ENCODE results near the gene DSG3. TPM values are rescaled to one million over a fixed set of nuclear protein-coding genes. Genes with fewer than 3 reads are reported as not detected.

Gene DSG3
- polyA plus RNA-seq, 1 donor (not counting 4 experiments of a cell fraction or from before 2014, with no cell fraction given) = 259 TPM

- peak; percentile 93 for FAIRE-seq
- H3K4me3 ChIP-seq (ENCODE audit: control insufficient read depth in 2 of 3, extremely low read depth in 1 of 3, insufficient read depth in 2 of 3, low read depth in 1 of 3, low read length in 3 of 3) = no peak overlapping the region
- peak overlapping the region; percentile 15 for H2AFZ ChIP-seq (ENCODE audit: control insufficient read depth, low read length)
Measured at GRCh38 chr18:31424383-31424988, 23.1 kb upstream of the DSG3 start.

GRCh38 chr18:31426021-31426420, 21.5 kb upstream of the DSG3 start:
- no peaks in the 10 kb centered on the region for H3K9me3 ChIP-seq (ENCODE audit: control insufficient read depth, low read depth, low read length)
- H3K79me2 ChIP-seq (ENCODE audit: control insufficient read depth, insufficient read depth, low read length) = no peaks in the 10 kb centered on the region
- peak overlapping the region; percentile 89 for H3K4me2 ChIP-seq (ENCODE audit: control insufficient read depth, extremely low read depth, insufficient read depth, low read depth, low read length)
- dilution Hi-C loops (cut with MboI; ENCODE audit: extremely low pct_ligation_motif_present, low sequenced_read_pairs) = no loop called here
- peaks cover 58% of the 10 kb centered on the region for H3K4me1 ChIP-seq (ENCODE audit: control insufficient read depth, extremely low read depth, insufficient read depth, low read length)
- DNase-seq (ENCODE audit: low read depth, low spot score) (no peak), FAIRE-seq (no peak)
- no peaks in the 10 kb centered on the region for H3K27me3 ChIP-seq (ENCODE audit: control insufficient read depth, extremely low read depth, insufficient read depth, low read length)
- TF ChIP-seq CTCF (optimal IDR thresholded peaks at IDR 0.05 in 1 of 3, IDR thresholded peaks at IDR 0.05 in 1 of 3, conservative IDR thresholded peaks at IDR 0.05 in 1 of 3; ENCODE audit: extremely low read depth in 1 of 3, insufficient read depth in 2 of 3, low read length in 3 of 3) (no peak), EZH2 (IDR thresholded peaks at IDR 0.05; ENCODE audit: low read length) (no peak)
- H3K9me1 ChIP-seq (ENCODE audit: control insufficient read depth, extremely low read depth, insufficient read depth, low read length) = no peaks in the 10 kb centered on the region
- peak overlapping the region; percentile 70 for H3K9ac ChIP-seq (ENCODE audit: control insufficient read depth, extremely low read depth, insufficient read depth, low read length)
- peak overlapping the region; percentile 87 for H3K27ac ChIP-seq (ENCODE audit: control insufficient read depth, insufficient read depth, low read length)
- H3K4me3 ChIP-seq (ENCODE audit: control insufficient read depth in 2 of 3, extremely low read depth in 1 of 3, insufficient read depth in 2 of 3, low read depth in 1 of 3, low read length in 3 of 3) = peak overlapping the region in 2 of 3 experiments; percentile 10 to 32
- H3K36me3 ChIP-seq (ENCODE audit: control insufficient read depth in 2 of 2, extremely low read depth in 1 of 2, insufficient read depth in 2 of 2, low read length in 2 of 2) = no peaks in the 10 kb centered on the region
- peak overlapping the region; percentile 81 for H2AFZ ChIP-seq (ENCODE audit: control insufficient read depth, low read length)
- no peaks in the 10 kb centered on the region for H4K20me1 ChIP-seq (ENCODE audit: control insufficient read depth, extremely low read depth, insufficient read depth, low read length)

More at GRCh38 chr18:31424383-31424988, 23.1 kb upstream of the DSG3 start:
- Histone ChIP-seq H3K4me1 (ENCODE audit: control insufficient read depth, extremely low read depth, insufficient read depth, low read length) (peaks cover 57% of the 10 kb centered on the region), H3K27me3 (ENCODE audit: control insufficient read depth, extremely low read depth, insufficient read depth, low read length) (no peaks in the 10 kb centered on the region), H3K27ac (ENCODE audit: control insufficient read depth, insufficient read depth, low read length) (peak overlapping the region; percentile 87), H3K36me3 (ENCODE audit: control insufficient read depth in 2 of 2, extremely low read depth in 1 of 2, insufficient read depth in 2 of 2, low read length in 2 of 2) (no peaks in the 10 kb centered on the region), H3K9ac (ENCODE audit: control insufficient read depth, extremely low read depth, insufficient read depth, low read length) (no peak overlapping the region), H4K20me1 (ENCODE audit: control insufficient read depth, extremely low read depth, insufficient read depth, low read length) (no peaks in the 10 kb centered on the region), H3K4me2 (ENCODE audit: control insufficient read depth, extremely low read depth, insufficient read depth, low read depth, low read length) (no peak overlapping the region), H3K9me1 (ENCODE audit: control insufficient read depth, extremely low read depth, insufficient read depth, low read length) (no peaks in the 10 kb centered on the region), H3K79me2 (ENCODE audit: control insufficient read depth, insufficient read depth, low read length) (no peaks in the 10 kb centered on the region), H3K9me3 (ENCODE audit: control insufficient read depth, low read depth, low read length) (no peaks in the 10 kb centered on the region)
- dilution Hi-C loops (cut with MboI; ENCODE audit: extremely low pct_ligation_motif_present, low sequenced_read_pairs) = no loop called here
- DNase-seq (ENCODE audit: low read depth, low spot score) = no peak
- peak; percentile 86 to 97 (median 92) for TF ChIP-seq CTCF (optimal IDR thresholded peaks at IDR 0.05 in 1 of 3, IDR thresholded peaks at IDR 0.05 in 1 of 3, conservative IDR thresholded peaks at IDR 0.05 in 1 of 3; ENCODE audit: extremely low read depth in 1 of 3, insufficient read depth in 2 of 3, low read length in 3 of 3)
- no peak for TF ChIP-seq EZH2 (IDR thresholded peaks at IDR 0.05; ENCODE audit: low read length)
